Smooth muscle cell (in vitro differentiated cells): ENCODE data around the gene TRIO. TPM values are rescaled to one million over a fixed set of nuclear protein-coding genes. Genes with fewer than 3 reads are reported as not detected.

Source experiments
- DNase-seq: peaks from one replicate; lab custom pipeline; 2025; ENCODE audit not compliant: unreplicated experiment; lab: John Stamatoyannopoulos, UW
- H2AFZ ChIP-seq: fragments of 200-600 bp; sonication (generic); 2 replicates; pipeline ENCODE4 v1.6.0; 2016; ENCODE audit warnings: antibody characterized with exemption, low read depth, mild to moderate bottlenecking
- H3F3A ChIP-seq: fragments of 200-600 bp; sonication (generic); 2 replicates; pipeline ENCODE4 v1.6.0; 2017; ENCODE audit warnings: antibody characterized with exemption, low read depth
- H3K27ac ChIP-seq: fragments of 200-600 bp; sonication (generic); 2 replicates; pipeline ENCODE4 v1.5.1; 2016; ENCODE audit warnings: low read depth, mild to moderate bottlenecking
- H3K27me3 ChIP-seq: fragments of 200-600 bp; sonication (generic); 2 replicates; pipeline ENCODE4 v1.6.1; 2016; ENCODE audit warnings: low read depth, mild to moderate bottlenecking
- H3K36me3 ChIP-seq: fragments of 200-600 bp; sonication (generic); 2 replicates; pipeline ENCODE4 v1.5.1; 2016; ENCODE audit warnings: low read depth
- H3K4me1 ChIP-seq: fragments of 200-600 bp; sonication (generic); 2 replicates; pipeline ENCODE4 v1.5.1; 2016; ENCODE audit warnings: low read depth
- H3K4me2 ChIP-seq: fragments of 200-600 bp; sonication (generic); 2 replicates; pipeline ENCODE4 v1.6.0; 2016; ENCODE audit warnings: mild to moderate bottlenecking
- H3K4me3 ChIP-seq: fragments of 200-600 bp; sonication (generic); 2 replicates; pipeline ENCODE4 v1.5.1; 2016; ENCODE audit warnings: mild to moderate bottlenecking
- H3K79me2 ChIP-seq: fragments of 200-600 bp; sonication (generic); 2 replicates; pipeline ENCODE4 v1.6.0; 2016; ENCODE audit warnings: low read depth, mild to moderate bottlenecking
- H3K9ac ChIP-seq: fragments of 200-600 bp; sonication (generic); 2 replicates; pipeline ENCODE4 v1.6.0; 2016; ENCODE audit warnings: low read depth
- H3K9me3 ChIP-seq: fragments of 200-600 bp; sonication (generic); replicated peaks from 2 replicates; pipeline ENCODE4 v1.5.1; 2016; ENCODE audit warnings: low read depth
- H4K20me1 ChIP-seq: fragments of 200-600 bp; sonication (generic); 2 replicates; pipeline ENCODE4 v1.6.0; 2016; ENCODE audit warnings: low read depth
- CTCF ChIP-seq: fragments of 200-600 bp; sonication (generic); IDR thresholded peaks from 2 replicates; pipeline ENCODE4 v1.5.1; 2017; ENCODE audit warnings: borderline replicate concordance, mild to moderate bottlenecking, antibody characterized with exemption; ENCODE audit not compliant: insufficient read depth, poor library complexity, severe bottlenecking
- WGBS: methylation state at CpG from one replicate; pipeline ENCODE4 v1.1.7; 2016; ENCODE audit warnings: low lambda C conversion rate; 5-methylcytosine and 5-hydroxymethylcytosine counted together
- polyA plus RNA-seq: library from polyadenylated mRNA; unstranded; fragments of >200 nt; fragmentation: Nextera tagmentation; extraction: Ambion mirVana; gene quantifications from 2 replicates; pipeline ENCODE4 v1.2.1, GENCODE V29; 2016
- total RNA-seq: library from RNA; depleted of rRNA; stranded (reverse); fragments of >200 nt; gene quantifications from 2 replicates; pipeline ENCODE4 v1.2.3, GENCODE V29; 2014

Gene TRIO
- total and polyA plus RNA-seq, 2 experiments from 2014 or later, result 10.2 to 118 TPM

- no peaks in the 10 kb centered on the region for H3K9me3 ChIP-seq
- no peaks in the 10 kb centered on the region for H3K4me1 ChIP-seq
- H3K27me3 ChIP-seq, result no peaks in the 10 kb centered on the region
- no peak overlapping the region for H3K4me3 ChIP-seq
- peaks cover 16% of the 10 kb centered on the region for H3K36me3 ChIP-seq
- peaks cover 4% of the 10 kb centered on the region for H3F3A ChIP-seq
- H2AFZ ChIP-seq, result no peak overlapping the region
- DNase-seq, result no peak
- H3K27ac ChIP-seq, result peak overlapping the region; percentile 37
- 49% methylated on average over 4 of the region's 4 CpGs for WGBS
- no peak for TF ChIP-seq CTCF
- no peak overlapping the region for H3K4me2 ChIP-seq
- H3K9ac ChIP-seq, result no peak overlapping the region
- no peaks in the 10 kb centered on the region for H3K79me2 ChIP-seq
- H4K20me1 ChIP-seq, result peaks cover 34% of the 10 kb centered on the region
Observed at GRCh38 chr5:14465116-14465515, 322.0 kb downstream of the TRIO start.

GRCh38 chr5:14465776-14466175 is 322.6 kb downstream of the TRIO start:
- TF ChIP-seq CTCF, result no peak
- Histone ChIP-seq H3K4me3 (no peak overlapping the region), H3K27ac (peak overlapping the region; percentile 37), H3K4me1 (no peaks in the 10 kb centered on the region), H3K27me3 (no peaks in the 10 kb centered on the region), H3F3A (peaks cover 4% of the 10 kb centered on the region), H4K20me1 (peaks cover 28% of the 10 kb centered on the region), H2AFZ (no peak overlapping the region), H3K9ac (no peak overlapping the region), H3K4me2 (no peak overlapping the region), H3K79me2 (no peaks in the 10 kb centered on the region), H3K9me3 (no peaks in the 10 kb centered on the region), H3K36me3 (peaks cover 23% of the 10 kb centered on the region)
- DNase-seq, result no peak
- 83% methylated on average over 3 of the region's 3 CpGs for whole genome bisulfite sequencing

- Histone ChIP-seq H3K9me3 (no peaks in the 10 kb centered on the region), H3K27ac (no peak overlapping the region), H3K4me1 (no peaks in the 10 kb centered on the region), H3K9ac (no peak overlapping the region), H3K27me3 (no peaks in the 10 kb centered on the region), H3K79me2 (no peaks in the 10 kb centered on the region), H3K4me3 (no peak overlapping the region), H2AFZ (no peak overlapping the region), H4K20me1 (peaks cover 26% of the 10 kb centered on the region), H3F3A (peaks cover 4% of the 10 kb centered on the region), H3K36me3 (peaks cover 18% of the 10 kb centered on the region), H3K4me2 (no peak overlapping the region)
- DNase-seq, result no peak
- WGBS, result 98% methylated on average over 8 of the region's 8 CpGs
- no peak for TF ChIP-seq CTCF
Observed at GRCh38 chr5:14467251-14467650, 324.1 kb downstream of the TRIO start.

- no peak overlapping the region for H3K27ac ChIP-seq
- H3K27me3 ChIP-seq, result no peaks in the 10 kb centered on the region
- H3K9me3 ChIP-seq, result no peaks in the 10 kb centered on the region
- H3K9ac ChIP-seq, result no peak overlapping the region
- peaks cover 21% of the 10 kb centered on the region for H3K36me3 ChIP-seq
- no peak overlapping the region for H3K4me2 ChIP-seq
- WGBS, result 84% methylated on average over 5 of the region's 5 CpGs
- H3F3A ChIP-seq, result no peaks in the 10 kb centered on the region
- peaks cover 3% of the 10 kb centered on the region for H3K4me1 ChIP-seq
- H3K79me2 ChIP-seq, result no peaks in the 10 kb centered on the region
- no peak overlapping the region for H2AFZ ChIP-seq
- H4K20me1 ChIP-seq, result peaks cover 21% of the 10 kb centered on the region
- DNase-seq, result no peak
- TF ChIP-seq CTCF, result no peak
- H3K4me3 ChIP-seq, result no peak overlapping the region
Observed at GRCh38 chr5:14467886-14468285, 324.7 kb downstream of the TRIO start.
